Activated T-helper 9 cell treated with anti-CD3 and anti-CD28 coated beads, Interleukin-2, amount 50 U/mL, for 16 hours (primary cell): ENCODE measurements around the gene OR6J1.
"Not testable (repeated sequence)": the region's sequence is repeated elsewhere in the genome, so short reads cannot be mapped to it uniquely, and the experiment has no call there.

ENCODE experiments used
- DNase-seq: peaks from one replicate; pipeline ENCODE4 v3.0.0-alpha.2; 2020; ENCODE audit warnings: low read depth

The OR6J1 gene

GRCh38 chr14:22602862-22603261 lies 41.3 kb downstream of the OR6J1 start:
- no peak for DNase-seq

- no peak for DNase-seq
Observed at GRCh38 chr14:22601996-22602395, 42.2 kb downstream of the OR6J1 start.

GRCh38 chr14:22601456-22601855 lies 42.7 kb downstream of the OR6J1 start:
- no peak for DNase-seq

- no peak for DNase-seq
Observed at GRCh38 chr14:22600027-22600426, 44.1 kb downstream of the OR6J1 start.

- no peak for DNase-seq
Observed at GRCh38 chr14:22599349-22599748, 44.8 kb downstream of the OR6J1 start.

GRCh38 chr14:22598896-22599244 lies 45.3 kb downstream of the OR6J1 start:
- peak; percentile 7 for DNase-seq

GRCh38 chr14:22598099-22598895 lies 45.9 kb downstream of the OR6J1 start, which contains the start of gene ABHD4:
ABHD4 (plus strand) TSS chr14:22598300; CDS start chr14:22598307, 7 bp downstream.
- peak; percentile 26 for DNase-seq

GRCh38 chr14:22597771-22598098 lies 46.4 kb downstream of the OR6J1 start:
- no peak for DNase-seq

- DNase-seq, result no peak
Observed at GRCh38 chr14:22597265-22597664, 46.9 kb downstream of the OR6J1 start.

GRCh38 chr14:22596354-22596879 lies 47.7 kb downstream of the OR6J1 start:
- DNase-seq, result no peak

- no peak for DNase-seq
Observed at GRCh38 chr14:22594156-22594716, 49.9 kb downstream of the OR6J1 start.

- no peak for DNase-seq
Observed at GRCh38 chr14:22593601-22594000, 50.6 kb downstream of the OR6J1 start.

- DNase-seq, result no peak
Observed at GRCh38 chr14:22593189-22593588, 51.0 kb downstream of the OR6J1 start.

GRCh38 chr14:22589096-22589839 lies 54.9 kb downstream of the OR6J1 start, which contains the start of gene DAD1:
DAD1 (minus strand) TSS chr14:22589224; CDS start chr14:22589157, 67 bp downstream.
- DNase-seq, result peak; percentile 99

GRCh38 chr14:22588526-22589095 lies 55.5 kb downstream of the OR6J1 start:
- DNase-seq, result no peak

- not testable (repeated sequence) for DNase-seq
Observed at GRCh38 chr14:22587677-22588422, 56.3 kb downstream of the OR6J1 start.

- no peak for DNase-seq
Observed at GRCh38 chr14:22587247-22587646, 56.9 kb downstream of the OR6J1 start.

- no peak for DNase-seq
Observed at GRCh38 chr14:22583994-22584393, 60.2 kb downstream of the OR6J1 start.
